HAP-1 (cell line): ENCODE data around the gene AKAP8L.

Experiments
- DNase-seq, 2 experiments: peaks; one replicate each; pipeline ENCODE4 v3.0.0-alpha.2; 2016 to 2020; ENCODE audit warnings: low spot score in 2 of 2
- H3K27me3 ChIP-seq: fragments of 250-450 bp; sonication (Bioruptor Pico); 2 replicates; pipeline ENCODE4 v1.5.1; 2020; ENCODE audit warnings: low read depth, mild to moderate bottlenecking, moderate library complexity
- H3K36me3 ChIP-seq: fragments of 250-450 bp; sonication (Bioruptor Pico); replicated peaks from 2 replicates; pipeline ENCODE4 v1.5.1; 2020; ENCODE audit warnings: mild to moderate bottlenecking
- H3K4me1 ChIP-seq: fragments of 250-450 bp; sonication (Bioruptor Pico); 2 replicates; pipeline ENCODE4 v1.5.1; 2020; ENCODE audit warnings: mild to moderate bottlenecking
- H3K4me3 ChIP-seq: fragments of 250-450 bp; sonication (Bioruptor Pico); 2 replicates; pipeline ENCODE4 v1.5.1; 2020; ENCODE audit warnings: mild to moderate bottlenecking, moderate library complexity
- H3K9me3 ChIP-seq: fragments of 250-450 bp; sonication (Bioruptor Pico); 2 replicates; pipeline ENCODE4 v1.5.1; 2020; ENCODE audit warnings: mild to moderate bottlenecking, moderate library complexity
- in situ Hi-C: fragments of 300-500 bp; cut with MboI; formaldehyde crosslinking; loops from 3 replicates; pipeline ENCODE4 v1.14.3; 2020; ENCODE audit warnings: low sequenced_read_pairs, inconsistent platforms, mixed read lengths

The AKAP8L gene

DNA sequence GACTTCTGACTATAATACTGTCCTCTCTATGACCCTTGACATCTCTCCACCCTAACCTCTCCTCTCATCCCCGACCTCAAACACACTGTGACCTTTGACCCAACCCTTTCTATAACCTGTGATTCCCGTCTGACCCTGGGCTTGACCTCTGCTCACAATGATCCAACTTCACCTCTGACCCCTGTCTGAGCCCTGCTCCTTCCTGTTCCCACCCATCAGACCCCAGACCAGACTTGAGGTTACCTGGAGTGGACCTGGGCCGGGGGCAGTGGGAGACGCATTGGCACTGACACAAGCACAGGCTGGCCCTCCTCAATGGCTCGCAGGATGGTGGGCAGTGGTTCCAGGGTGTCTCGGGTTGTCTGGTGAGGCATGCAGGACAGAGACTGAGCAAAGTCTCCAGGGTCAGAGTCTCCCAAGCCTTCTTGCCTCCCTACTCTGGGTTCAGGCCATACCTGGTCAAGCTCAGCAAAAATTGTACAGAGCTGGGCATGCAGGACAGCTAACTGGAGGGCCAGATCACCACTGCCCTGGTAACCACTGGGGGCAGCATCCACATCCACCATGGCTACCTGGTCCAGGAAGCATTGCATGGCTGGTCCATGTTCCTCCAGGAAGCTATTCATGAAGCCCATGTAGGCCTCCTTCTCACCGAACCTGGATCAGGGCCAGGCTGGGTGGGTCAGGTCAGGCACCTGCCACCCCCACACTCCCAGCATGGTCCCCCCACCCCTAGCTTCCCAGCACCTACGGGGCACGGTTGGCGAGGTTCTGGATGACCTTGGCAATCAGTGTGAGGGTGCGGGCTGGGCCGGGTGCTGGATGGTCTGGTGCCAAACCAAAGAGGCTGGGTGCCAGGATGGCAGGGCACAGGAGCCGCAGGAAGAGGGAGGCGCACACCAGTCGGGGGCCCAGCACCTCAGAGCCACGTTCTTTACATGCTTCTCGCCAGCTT, 35.4 kb upstream of the AKAP8L start:
- no peak for DNase-seq
- Histone ChIP-seq H3K4me1 (no peaks in the 10 kb centered on the region; the same call in 1 of the 2 replicates), H3K36me3 (no peaks in the 10 kb centered on the region), H3K27me3 (no peaks in the 10 kb centered on the region), H3K4me3 (no peak overlapping the region), H3K9me3 (0 out of 2 replicates have a peak, but pooled peaks cover 2% of the 10 kb centered on the region)
- in situ Hi-C loops: no loop called here

DNA sequence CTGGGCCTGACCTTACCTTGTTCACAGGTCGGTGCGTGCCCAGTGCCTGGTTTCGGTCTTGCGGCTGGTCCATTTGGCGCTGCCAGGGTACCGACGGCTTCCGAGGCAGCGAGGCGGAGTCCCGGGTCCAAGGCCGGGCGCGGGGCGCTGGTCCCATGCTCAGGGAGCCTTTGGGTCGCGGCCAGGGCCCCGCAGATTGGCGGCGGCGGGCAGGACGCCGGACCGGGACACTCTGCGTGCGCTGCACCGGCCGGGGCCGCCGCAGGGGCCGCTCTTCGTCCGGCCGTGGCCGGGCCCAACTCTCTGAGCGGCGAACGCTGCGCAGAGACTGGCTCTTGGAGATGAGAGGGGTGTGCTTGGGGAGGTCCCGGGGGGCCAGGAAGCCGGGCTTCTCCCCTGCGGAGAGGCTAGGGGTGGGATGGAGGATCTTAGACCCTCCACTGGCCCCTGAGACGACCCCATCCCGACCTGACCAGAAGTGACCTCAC, 34.3 kb upstream of the AKAP8L start:
- Histone ChIP-seq H3K9me3 (0 out of 2 replicates have a peak, but pooled peaks cover 2% of the 10 kb centered on the region), H3K27me3 (no peaks in the 10 kb centered on the region), H3K36me3 (no peaks in the 10 kb centered on the region), H3K4me1 (peaks cover 2% of the 10 kb centered on the region), H3K4me3 (no peak overlapping the region)
- in situ Hi-C loops: no loop called here
- no peak for DNase-seq

DNA sequence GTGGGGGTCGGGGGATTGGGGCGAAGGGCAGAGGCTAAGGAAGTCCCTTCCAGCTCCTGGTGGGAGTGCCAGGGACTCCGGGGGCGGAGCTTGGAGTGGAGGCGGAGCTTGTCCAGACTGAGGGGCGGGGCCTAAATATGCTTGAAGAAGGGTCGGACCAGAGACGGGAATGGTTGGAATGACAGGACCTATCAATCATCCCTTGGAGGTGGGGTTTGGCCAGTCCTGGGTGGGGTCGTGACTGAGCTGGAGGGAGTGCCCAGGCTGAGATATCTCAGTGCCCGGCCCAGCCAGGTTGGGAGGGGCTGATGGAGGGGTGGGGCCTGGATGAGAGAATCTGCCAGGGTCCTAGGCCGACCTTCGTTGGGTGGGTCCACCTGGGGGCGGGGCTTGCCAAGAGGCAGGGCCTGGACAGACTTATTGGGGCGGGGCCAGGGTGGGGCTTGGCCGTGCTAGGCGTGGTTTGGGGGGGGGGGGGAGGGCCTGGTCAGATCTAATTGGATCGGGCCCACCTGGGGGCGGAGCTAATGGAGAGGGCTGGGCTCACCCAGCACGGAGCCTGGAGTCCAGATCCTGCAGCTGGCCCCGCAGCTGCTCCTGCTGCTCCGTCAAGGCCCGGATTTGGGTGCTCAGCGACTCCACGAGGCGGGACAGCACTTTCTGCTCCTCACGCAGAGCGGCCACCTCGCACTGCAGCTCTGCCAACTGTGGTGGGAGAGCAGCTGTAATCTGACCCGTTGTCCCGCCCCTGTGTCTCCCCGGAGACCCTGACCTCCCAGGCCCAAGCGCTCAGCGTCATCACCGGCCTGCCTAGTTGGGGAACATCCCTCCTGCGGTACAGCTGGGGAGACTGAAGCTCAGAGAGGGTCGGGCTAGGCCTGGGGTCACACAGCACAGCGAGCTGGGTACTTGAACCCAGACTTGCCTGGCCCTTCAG, 33.6 kb upstream of the AKAP8L start:
- DNase-seq: peak; percentile 44 to 91
- in situ Hi-C loops: no loop called here
- Histone ChIP-seq H3K4me1 (peaks cover 2% of the 10 kb centered on the region), H3K9me3 (0 out of 2 replicates have a peak, but pooled peaks cover 2% of the 10 kb centered on the region), H3K27me3 (no peaks in the 10 kb centered on the region), H3K4me3 (no peak overlapping the region), H3K36me3 (no peaks in the 10 kb centered on the region)

GRCh38 chr19:15450528-15450890, 31.7 kb upstream of the AKAP8L start:
- Histone ChIP-seq H3K9me3 (0 out of 2 replicates have a peak, but pooled peaks cover 2% of the 10 kb centered on the region), H3K36me3 (no peaks in the 10 kb centered on the region), H3K4me1 (peaks cover 2% of the 10 kb centered on the region), H3K27me3 (no peaks in the 10 kb centered on the region), H3K4me3 (peak overlapping the region; percentile 26; the same call in 1 of the 2 replicates)
- in situ Hi-C loops: no loop called here
- DNase-seq: no peak

- Histone ChIP-seq H3K4me1 (peaks cover 2% of the 10 kb centered on the region), H3K36me3 (no peaks in the 10 kb centered on the region), H3K4me3 (peak within 1 kb of the TSS; percentile 40), H3K27me3 (no peaks in the 10 kb centered on the region), H3K9me3 (0 out of 2 replicates have a peak, but pooled peaks cover 2% of the 10 kb centered on the region)
- DNase-seq: peak; percentile 49 to 90
- in situ Hi-C loops: no loop called here
Measured at GRCh38 chr19:15449620-15450527, 31.1 kb upstream of the AKAP8L start, which contains the start of gene WIZ. TSS of gene WIZ (minus strand) at chr19:15449956. CDS start at chr19:15448307, 1,649 bp downstream.

DNA sequence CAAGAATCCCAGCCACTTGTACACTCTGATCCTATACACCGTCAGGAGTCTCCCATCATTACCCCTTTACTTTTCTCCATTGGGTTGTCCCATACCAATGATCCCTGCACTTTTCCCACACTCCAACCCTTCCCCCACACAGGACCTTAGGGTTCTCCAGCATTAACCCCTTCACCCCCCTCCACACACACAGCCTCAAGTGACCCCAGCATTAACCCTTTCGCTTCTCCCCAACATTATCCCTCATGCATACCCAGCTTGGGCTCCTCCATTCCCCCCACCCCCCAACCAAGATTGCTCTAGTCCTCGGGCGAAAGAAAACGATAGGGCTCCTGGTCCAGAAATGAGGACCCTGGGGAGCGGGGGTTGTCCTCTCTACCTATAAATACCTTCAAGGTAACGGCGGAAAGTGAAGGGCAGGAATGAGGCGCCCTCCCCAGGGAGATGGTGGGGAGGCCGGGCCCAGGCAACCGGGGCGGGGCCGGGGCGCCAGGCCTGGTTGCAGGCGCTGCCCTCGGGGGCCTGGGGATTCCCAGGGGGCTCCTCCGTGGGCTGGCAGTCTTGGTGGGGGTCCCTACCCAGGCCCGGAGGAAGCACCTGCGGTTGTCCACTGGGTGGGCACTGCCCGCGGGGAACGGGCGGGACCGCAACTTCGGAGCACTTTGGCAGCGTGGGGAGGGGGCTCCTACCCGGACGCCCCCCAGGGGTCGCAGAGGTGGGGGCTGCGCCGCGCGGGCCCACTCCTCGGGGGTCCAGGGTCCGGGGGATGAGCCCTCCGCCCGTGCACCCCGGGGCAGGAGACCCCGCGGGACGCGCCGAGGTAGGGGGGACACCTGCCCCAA, 30.2 kb upstream of the AKAP8L start:
- peak in 1 of 2 experiments; percentile 32 for DNase-seq
- Histone ChIP-seq H3K4me1 (peaks cover 2% of the 10 kb centered on the region), H3K9me3 (0 out of 2 replicates have a peak, but pooled peaks cover 2% of the 10 kb centered on the region), H3K4me3 (peak overlapping the region; percentile 40), H3K27me3 (no peaks in the 10 kb centered on the region), H3K36me3 (no peaks in the 10 kb centered on the region)
- in situ Hi-C loops: no loop called here

- Histone ChIP-seq H3K36me3 (no peaks in the 10 kb centered on the region), H3K4me3 (no peak overlapping the region), H3K4me1 (peaks cover 2% of the 10 kb centered on the region), H3K9me3 (0 out of 2 replicates have a peak, but pooled peaks cover 2% of the 10 kb centered on the region), H3K27me3 (no peaks in the 10 kb centered on the region)
- in situ Hi-C loops: no loop called here
- peak in 1 of 2 experiments; percentile 18 for DNase-seq
Measured at GRCh38 chr19:15448044-15448777, 29.4 kb upstream of the AKAP8L start.

DNA sequence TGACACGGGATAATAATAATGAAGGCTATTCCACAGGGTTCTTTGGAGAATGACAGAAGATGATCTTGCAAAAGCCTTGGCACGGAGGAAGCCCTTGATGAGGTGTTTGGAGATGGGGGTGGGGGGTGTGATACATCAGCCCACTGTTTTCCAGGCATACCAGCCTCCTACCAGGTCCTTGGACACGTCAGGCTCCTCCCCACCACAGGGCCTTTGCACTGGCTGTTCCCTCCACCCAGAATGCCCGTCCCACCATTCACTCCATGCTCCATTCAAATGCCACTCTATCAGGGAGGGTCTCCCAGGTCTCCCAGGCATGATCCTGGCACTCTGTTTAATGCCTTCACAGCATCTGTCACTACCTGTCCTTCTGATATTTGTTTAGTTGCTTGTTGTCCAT, 28.3 kb upstream of the AKAP8L start:
- no peak for DNase-seq
- Histone ChIP-seq H3K4me1 (peaks cover 2% of the 10 kb centered on the region), H3K9me3 (0 out of 2 replicates have a peak, but pooled peaks cover 2% of the 10 kb centered on the region), H3K36me3 (no peaks in the 10 kb centered on the region), H3K27me3 (no peaks in the 10 kb centered on the region), H3K4me3 (no peak overlapping the region)
- in situ Hi-C loops: no loop called here

DNA sequence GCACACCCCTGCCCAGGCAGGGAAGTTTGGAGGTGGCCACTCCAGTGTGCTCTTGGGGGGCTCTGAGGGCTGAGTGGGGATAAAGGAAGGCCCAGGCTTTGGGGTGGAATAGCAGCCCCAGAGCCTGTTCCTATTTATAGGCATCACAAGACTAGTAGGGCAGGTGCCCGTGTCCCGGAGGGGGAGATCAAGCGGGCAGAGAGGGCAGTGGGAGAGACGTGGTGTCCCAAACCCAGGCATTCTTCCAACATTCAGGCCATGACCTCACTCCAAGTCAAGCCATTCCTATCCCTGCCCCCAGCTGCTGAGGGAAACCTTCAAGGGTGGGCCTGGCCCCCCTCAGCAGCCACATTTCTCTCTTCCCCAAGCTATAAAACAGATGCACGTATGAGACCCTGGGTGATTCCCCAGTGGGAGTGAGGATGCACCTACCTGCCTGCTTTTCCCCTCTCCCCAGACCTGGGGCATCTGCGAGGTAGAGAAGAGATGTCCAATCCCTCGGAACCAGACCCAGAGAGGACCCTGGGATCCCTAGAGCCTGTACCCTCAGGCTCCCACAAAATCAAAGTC, 27.1 kb upstream of the AKAP8L start:
- H3K9me3 ChIP-seq: 0 out of 2 replicates have a peak, but pooled peaks cover 2% of the 10 kb centered on the region
- no peak for DNase-seq
- no peaks in the 10 kb centered on the region for H3K36me3 ChIP-seq
- no peak overlapping the region for H3K4me3 ChIP-seq
- in situ Hi-C loops: no loop called here
- H3K4me1 ChIP-seq: peaks cover 2% of the 10 kb centered on the region
- H3K27me3 ChIP-seq: no peaks in the 10 kb centered on the region

- no peaks in the 10 kb centered on the region for H3K36me3 ChIP-seq
- DNase-seq: no peak
- no peaks in the 10 kb centered on the region for H3K27me3 ChIP-seq
- H3K4me1 ChIP-seq: peaks cover 2% of the 10 kb centered on the region
- 0 out of 2 replicates have a peak, but pooled peaks cover 1% of the 10 kb centered on the region for H3K9me3 ChIP-seq
- H3K4me3 ChIP-seq: no peak overlapping the region
- in situ Hi-C loops: no loop called here
Measured at GRCh38 chr19:15445227-15445605, 26.4 kb upstream of the AKAP8L start.

GRCh38 chr19:15444505-15445226, 25.9 kb upstream of the AKAP8L start:
- Histone ChIP-seq H3K36me3 (no peaks in the 10 kb centered on the region), H3K4me3 (no peak overlapping the region), H3K27me3 (no peaks in the 10 kb centered on the region), H3K9me3 (no peaks in the 10 kb centered on the region), H3K4me1 (peaks cover 2% of the 10 kb centered on the region)
- in situ Hi-C loops: no loop called here
- no peak for DNase-seq
